RPMI8226 (cell line): ENCODE data around the gene CTNNA1.
"Not testable (repeated sequence)": the region's sequence is repeated elsewhere in the genome, so short reads cannot be mapped to it uniquely, and the experiment has no call there.

Experiments used
- DNase-seq: peaks from one replicate; pipeline ENCODE4 v3.0.0-alpha.2; 2015

CTNNA1 gene

GRCh38 chr5:138761115-138761514 is 7.9 kb downstream of the CTNNA1 start:
- DNase-seq: not testable (repeated sequence)

- not testable (repeated sequence) for DNase-seq
Measured at GRCh38 chr5:138761670-138762069, 8.4 kb downstream of the CTNNA1 start.

- DNase-seq: no peak
Measured at GRCh38 chr5:138762110-138762509, 8.9 kb downstream of the CTNNA1 start.

- no peak for DNase-seq
Measured at GRCh38 chr5:138763037-138763778, 10.0 kb downstream of the CTNNA1 start.

GRCh38 chr5:138770291-138770690 is 17.1 kb downstream of the CTNNA1 start:
- no peak for DNase-seq

GRCh38 chr5:138770977-138771376 is 17.8 kb downstream of the CTNNA1 start:
- DNase-seq: no peak

- DNase-seq: no peak
Measured at GRCh38 chr5:138772986-138773594, 19.9 kb downstream of the CTNNA1 start.

GRCh38 chr5:138773624-138774023 is 20.4 kb downstream of the CTNNA1 start:
- not testable (repeated sequence) for DNase-seq

- no peak for DNase-seq
Measured at GRCh38 chr5:138775034-138775433, 21.8 kb downstream of the CTNNA1 start.

GRCh38 chr5:138778234-138778633 is 25.0 kb downstream of the CTNNA1 start:
- DNase-seq: no peak

- DNase-seq: no peak
Measured at GRCh38 chr5:138783976-138784375, 30.8 kb downstream of the CTNNA1 start.

- no peak for DNase-seq
Measured at GRCh38 chr5:138784590-138784989, 31.4 kb downstream of the CTNNA1 start.

- peak; percentile 49 for DNase-seq
Measured at GRCh38 chr5:138789771-138790242, 36.6 kb downstream of the CTNNA1 start.

GRCh38 chr5:138790684-138791083 is 37.5 kb downstream of the CTNNA1 start:
- DNase-seq: no peak

- DNase-seq: no peak
Measured at GRCh38 chr5:138792195-138792790, 39.1 kb downstream of the CTNNA1 start.

- no peak for DNase-seq
Measured at GRCh38 chr5:138793575-138793974, 40.4 kb downstream of the CTNNA1 start.

GRCh38 chr5:138803285-138803684 is 50.1 kb downstream of the CTNNA1 start:
- DNase-seq: no peak

GRCh38 chr5:138803935-138804334 is 50.7 kb downstream of the CTNNA1 start:
- DNase-seq: no peak

GRCh38 chr5:138805096-138805495 is 51.9 kb downstream of the CTNNA1 start:
- no peak for DNase-seq

GRCh38 chr5:138807182-138807581 is 54.0 kb downstream of the CTNNA1 start:
- no peak for DNase-seq

- no peak for DNase-seq
Measured at GRCh38 chr5:138809391-138809790, 56.2 kb downstream of the CTNNA1 start.

GRCh38 chr5:138810861-138811260 is 57.6 kb downstream of the CTNNA1 start:
- not testable (repeated sequence) for DNase-seq

- no peak for DNase-seq
Measured at GRCh38 chr5:138815529-138815928, 62.3 kb downstream of the CTNNA1 start.

GRCh38 chr5:138817241-138817640 is 64.0 kb downstream of the CTNNA1 start:
- no peak for DNase-seq
